ENCODE measurements around the gene CTF1. TPM values are rescaled to one million over a fixed set of nuclear protein-coding genes. Genes with fewer than 3 reads are reported as not detected.
A peak's percentile ranks its signal among the peaks of the same experiment; 100 is the strongest.

Gene CTF1
- total RNA-seq, 4 donors from 2014 or later: 2.2 to 5.9 (median 3.1) TPM

- Histone ChIP-seq H3K4me3 (peak within 1 kb of the TSS; percentile 48 to 91 (median 73)), H3K36me3 (peaks cover 0 to 33% (median 2%) of the 10 kb centered on the region in 3 donors), H3K4me1 (peaks cover 0 to 51% (median 31%) of the 10 kb centered on the region in 4 donors), H3K9me3 (no peaks in the 10 kb centered on the region), H3K27ac (peak within 1 kb of the TSS; percentile 95 to 100 (median 100)), H3K27me3 (no peaks in the 10 kb centered on the region)
- TF ChIP-seq CTCF (IDR thresholded peaks at IDR 0.05) (peak; percentile 44 to 81 (median 72)), EP300 (IDR thresholded peaks at IDR 0.05) (peak in 1 of 2 donors; percentile 67), POLR2A (IDR thresholded peaks at IDR 0.05) (peak in 1 of 2 donors; percentile 56)
- DNase-seq (ENCODE audit: low spot score in 2 of 2): peak; percentile 81 to 82
- 1% methylated on average over 24 to 63 of the region's 97 CpGs for WGBS, 2 donors
Measured at GRCh38 chr16:30893744-30894539, 2.5 kb upstream of the CTF1 start, which contains the start of gene BCL7C. Gene BCL7C, minus strand, starts transcription at chr16:30894077. Its CDS starts 133 bp downstream, at chr16:30893944.

- Histone ChIP-seq H3K36me3 (peaks cover 0 to 25% (median 0%) of the 10 kb centered on the region in 3 donors), H3K9me3 (no peaks in the 10 kb centered on the region), H3K4me3 (peak overlapping the region; percentile 33 to 91 (median 48)), H3K4me1 (peaks cover 0 to 51% (median 31%) of the 10 kb centered on the region in 4 donors), H3K27ac (peak overlapping the region; percentile 95 to 100 (median 100)), H3K27me3 (no peaks in the 10 kb centered on the region)
- 37 to 43% methylated on average over 16 of the region's 16 CpGs for WGBS, 2 donors
- TF ChIP-seq EP300 (IDR thresholded peaks at IDR 0.05) (no peak), CTCF (IDR thresholded peaks at IDR 0.05) (no peak), POLR2A (IDR thresholded peaks at IDR 0.05) (no peak)
- DNase-seq (ENCODE audit: low spot score in 2 of 2): no peak
Measured at GRCh38 chr16:30894540-30895368, 1.7 kb upstream of the CTF1 start.

- TF ChIP-seq POLR2A (IDR thresholded peaks at IDR 0.05) (no peak), EP300 (IDR thresholded peaks at IDR 0.05) (no peak), CTCF (IDR thresholded peaks at IDR 0.05) (no peak)
- Histone ChIP-seq H3K4me3 (peak overlapping the region; percentile 49 to 79 (median 64)), H3K27ac (peak overlapping the region; percentile 93 to 100 (median 100)), H3K36me3 (peaks cover 0 to 15% (median 0%) of the 10 kb centered on the region in 3 donors), H3K27me3 (no peaks in the 10 kb centered on the region), H3K4me1 (peaks cover 0 to 51% (median 31%) of the 10 kb centered on the region in 4 donors), H3K9me3 (no peaks in the 10 kb centered on the region)
- no peak for DNase-seq (ENCODE audit: low spot score in 2 of 2)
- WGBS, 2 donors: 48 to 49% methylated on average over 30 to 32 of the region's 32 CpGs
Measured at GRCh38 chr16:30895627-30896260, 670 bp upstream of the CTF1 start.

GRCh38 chr16:30896889-30897733, 697 bp downstream of the CTF1 start:
- 17 to 18% methylated on average over 31 of the region's 31 CpGs for WGBS, 2 donors
- H3K36me3 ChIP-seq: peaks cover 0 to 4% (median 0%) of the 10 kb centered on the region in 3 donors
- H3K27me3 ChIP-seq: no peaks in the 10 kb centered on the region
- H3K4me1 ChIP-seq: peaks cover 0 to 59% (median 38%) of the 10 kb centered on the region in 4 donors
- no peaks in the 10 kb centered on the region for H3K9me3 ChIP-seq
- peak overlapping the region; percentile 93 to 100 (median 100) for H3K27ac ChIP-seq
- DNase-seq (ENCODE audit: low spot score in 2 of 2): peak; percentile 84 to 85
- TF ChIP-seq EP300 (IDR thresholded peaks at IDR 0.05): peak; percentile 70 to 84
- TF ChIP-seq POLR2A (IDR thresholded peaks at IDR 0.05): no peak
- TF ChIP-seq CTCF (IDR thresholded peaks at IDR 0.05): no peak
- peak overlapping the region; percentile 49 to 79 (median 64) for H3K4me3 ChIP-seq

Measured in tibial nerve (tissue), 4 donors.